SIG-M5 treated with dmso at 0.1 percent for 504 hours (cell line): ENCODE data around the gene CTRL.
A peak's percentile ranks its signal among the peaks of the same experiment; 100 is the strongest.
"Not testable (repeated sequence)": the region's sequence is repeated elsewhere in the genome, so short reads cannot be mapped to it uniquely, and the experiment has no call there.

Source experiments
- DNase-seq: peaks from one replicate; lab custom pipeline; 2025; ENCODE audit not compliant: unreplicated experiment; lab: John Stamatoyannopoulos, UW

The CTRL gene

DNA sequence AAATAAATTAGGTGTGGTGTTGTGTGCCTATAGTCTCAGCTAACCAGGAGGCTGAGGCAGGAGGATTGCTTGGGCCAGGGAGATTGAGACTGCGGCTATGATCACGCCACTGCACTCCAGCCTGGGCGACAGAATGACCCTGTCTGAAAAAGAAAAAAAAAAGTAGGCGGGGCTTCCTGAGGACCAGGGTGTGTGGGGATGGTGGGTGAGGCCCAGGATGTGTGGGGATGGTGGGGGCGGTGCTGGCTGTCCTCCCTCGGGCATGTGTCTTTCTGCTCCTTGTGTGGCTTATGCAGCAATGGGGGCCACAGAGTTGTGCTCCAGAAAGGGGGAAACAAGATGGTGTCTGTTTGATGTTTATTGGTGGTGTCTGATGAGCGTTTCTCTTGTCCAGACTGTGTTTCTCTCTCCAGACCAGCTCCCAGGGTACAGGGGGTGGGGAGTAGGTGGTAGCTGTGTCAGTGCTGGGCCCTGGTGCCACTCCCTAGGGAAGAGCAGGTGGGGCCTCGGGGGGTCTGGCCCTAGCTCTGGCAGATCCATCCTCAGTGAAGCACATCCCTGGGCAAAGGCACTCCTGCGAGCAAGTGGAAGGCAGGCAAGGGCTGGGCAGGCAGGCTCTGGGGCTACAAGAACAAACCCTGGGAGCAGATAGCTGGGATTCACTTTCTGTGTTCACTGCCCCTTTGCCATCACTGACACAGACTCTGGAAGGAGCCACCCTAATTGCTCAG, 10.0 kb upstream of the CTRL start:
- DNase-seq, result no peak

DNA sequence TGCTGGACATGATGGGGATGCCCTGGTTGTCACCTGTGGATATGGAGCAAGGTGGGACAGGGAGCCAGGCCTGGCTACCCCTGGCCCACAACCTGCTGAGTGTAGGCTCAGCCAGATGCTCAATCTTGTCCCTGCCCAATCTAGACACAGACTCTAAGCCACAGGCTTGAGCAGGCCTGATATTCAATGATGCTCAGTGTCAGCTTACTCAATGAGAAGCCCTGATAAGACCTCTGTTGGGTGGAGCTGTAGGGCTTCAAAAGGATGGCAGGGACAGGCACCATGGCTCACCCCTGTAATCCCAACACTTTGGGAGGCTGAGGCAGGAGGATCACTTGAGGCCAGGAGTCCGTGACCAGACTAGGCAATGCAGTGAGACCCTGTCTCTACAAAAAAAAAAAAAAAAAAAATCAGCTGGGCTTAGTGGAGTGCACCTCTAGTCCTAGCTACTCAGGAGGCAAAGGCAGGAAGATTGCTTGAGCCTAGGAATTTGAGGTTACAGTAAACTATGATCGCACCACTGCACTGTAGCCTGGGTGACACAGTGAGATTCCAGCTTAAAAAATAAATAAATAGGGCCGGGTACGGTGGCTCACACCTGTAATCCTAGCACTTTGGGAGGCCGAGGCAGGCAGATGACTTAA, 8.9 kb upstream of the CTRL start:
- no peak for DNase-seq

DNA sequence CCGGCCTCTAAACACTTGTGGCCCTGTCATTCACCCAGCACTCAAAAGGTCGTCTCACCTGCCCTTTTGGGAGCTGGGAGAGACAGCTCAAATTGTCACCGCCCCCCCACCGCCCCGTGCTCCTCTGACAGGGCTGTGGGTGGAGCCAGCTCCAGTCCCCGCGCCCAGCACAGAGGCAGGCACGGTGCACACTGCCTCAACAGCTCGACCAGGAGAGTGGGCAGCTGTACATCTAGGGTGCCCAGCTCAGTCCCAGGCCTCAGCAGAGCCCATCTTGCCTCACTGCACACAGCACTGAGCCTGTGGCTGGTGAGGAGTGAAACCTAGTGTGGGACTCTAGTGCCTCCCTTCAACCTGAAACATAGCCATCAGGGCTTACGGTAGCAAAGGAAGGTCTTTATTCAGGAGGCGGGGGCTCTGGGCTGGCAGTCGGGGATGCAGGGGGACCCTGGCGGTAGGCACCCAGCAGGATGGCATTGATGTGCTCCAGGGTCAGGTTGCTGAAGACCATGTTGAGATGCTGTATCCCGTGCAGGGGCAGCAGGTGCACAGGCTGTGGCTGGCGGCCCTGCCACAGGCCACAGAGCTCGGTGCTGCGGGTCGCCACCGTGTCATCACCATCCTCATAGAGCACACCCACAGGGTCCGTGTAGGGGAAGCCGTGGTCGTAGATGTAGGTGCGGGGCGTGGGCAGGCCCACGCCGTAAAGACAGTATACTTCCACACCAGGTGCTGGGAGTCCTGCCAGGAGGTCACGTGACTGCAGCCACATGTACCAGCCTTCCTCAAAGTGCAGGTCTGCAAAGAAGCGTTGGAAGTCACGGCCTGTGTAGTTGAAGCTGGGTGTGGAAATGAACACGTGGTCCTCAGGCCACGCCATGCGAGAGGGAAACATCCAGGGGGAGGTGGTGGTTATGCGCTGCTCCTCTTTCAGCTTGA, 8.1 kb upstream of the CTRL start:
- DNase-seq, result no peak

DNA sequence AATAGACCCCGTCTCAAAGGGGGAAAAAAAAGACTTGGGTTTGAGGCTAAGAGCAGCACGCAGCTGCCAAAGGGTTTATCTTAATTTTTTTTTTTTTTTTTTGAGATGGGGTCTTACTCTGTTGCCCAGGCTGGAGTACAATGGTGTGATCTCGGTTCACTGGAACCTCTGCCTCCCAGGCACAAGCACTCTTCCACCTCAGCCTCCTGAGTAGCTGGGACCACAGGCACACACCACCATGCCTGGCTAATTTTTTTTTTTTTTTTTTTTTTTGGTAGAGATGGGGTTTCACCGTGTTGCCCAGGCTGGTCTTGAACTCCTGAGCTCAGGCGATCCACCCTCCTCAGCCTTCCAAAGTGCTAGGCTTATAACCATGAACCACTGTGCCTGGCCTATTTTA, 6.1 kb upstream of the CTRL start:
- DNase-seq, result not testable (repeated sequence)

DNA sequence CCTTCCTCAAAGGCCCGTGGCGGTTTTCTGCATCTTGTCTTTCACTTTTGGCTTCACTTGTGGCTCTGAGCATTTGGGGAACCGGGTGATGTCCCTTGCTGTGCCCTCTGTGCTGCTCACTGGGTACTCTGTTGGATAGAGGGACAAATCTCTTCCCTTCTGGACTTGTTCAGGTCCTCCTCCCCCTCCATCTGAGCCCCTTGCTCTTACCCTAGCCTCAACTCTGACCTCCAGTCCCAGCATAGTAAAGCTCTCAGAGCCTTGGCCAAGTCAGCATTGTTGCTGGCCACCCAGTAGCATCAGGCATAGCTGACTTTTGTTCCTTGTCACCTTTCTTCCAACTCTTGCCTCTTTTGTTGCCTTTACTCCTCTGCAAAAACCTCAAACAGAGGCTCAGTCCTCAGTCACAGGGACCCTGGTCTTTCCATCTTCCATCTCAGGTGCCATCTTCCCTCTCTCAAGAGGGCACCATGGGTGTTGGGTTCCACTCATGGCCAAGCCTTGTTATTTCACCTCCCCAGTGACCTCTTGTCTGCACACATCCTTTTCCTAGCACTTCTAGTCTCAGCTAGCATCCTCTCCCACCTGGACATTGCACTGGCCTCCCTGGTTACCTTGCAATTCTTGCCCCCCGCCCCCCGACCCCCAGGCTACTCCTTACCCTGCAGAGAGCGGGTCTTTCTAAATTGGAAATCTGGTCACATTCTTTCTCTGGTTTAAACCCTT, 5.4 kb upstream of the CTRL start:
- peak; percentile 95 for DNase-seq

DNA sequence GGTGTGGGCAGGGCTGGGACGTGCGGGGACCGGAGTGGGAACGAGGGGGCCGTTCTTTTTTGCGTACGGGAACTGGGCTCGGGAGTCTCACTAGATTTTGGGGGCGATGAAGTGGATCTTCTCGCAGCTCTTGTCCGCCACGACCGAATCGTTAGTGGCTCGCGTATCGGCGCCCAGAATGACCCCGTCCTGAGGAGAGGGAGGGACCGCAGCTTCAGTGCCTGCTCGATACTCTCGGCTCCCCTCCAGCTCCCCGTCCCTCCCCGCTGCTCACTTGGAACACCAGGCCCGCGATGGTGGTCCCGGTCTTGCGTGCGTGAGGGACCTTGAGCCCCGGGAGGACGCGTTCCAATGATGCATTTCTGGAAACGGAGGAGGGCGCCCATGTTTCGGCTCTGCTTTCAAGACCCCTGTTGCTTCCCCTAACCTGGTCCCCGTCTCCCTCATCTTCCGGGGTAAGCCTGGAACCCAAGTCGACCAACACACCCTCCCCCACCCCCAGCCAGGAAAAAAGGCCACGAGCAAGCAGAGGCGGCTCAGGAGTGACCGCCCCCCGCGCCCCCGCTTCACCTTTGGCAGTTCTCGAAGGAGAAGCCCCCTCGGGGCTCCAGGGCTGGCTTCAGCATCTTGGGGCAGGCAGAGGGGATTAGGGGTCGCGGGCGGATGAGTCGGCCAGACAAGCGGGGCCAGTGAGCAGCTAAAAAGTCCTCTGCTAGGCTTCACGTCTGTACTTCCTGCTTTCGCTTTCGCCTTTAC, 4.6 kb upstream of the CTRL start, which contains the start of gene PSMB10:
PSMB10 (minus strand) TSS at position 727 of the 756 bp plus-strand sequence; CDS start at position 626, 101 bp downstream.
- DNase-seq, result peak; percentile 67

DNA sequence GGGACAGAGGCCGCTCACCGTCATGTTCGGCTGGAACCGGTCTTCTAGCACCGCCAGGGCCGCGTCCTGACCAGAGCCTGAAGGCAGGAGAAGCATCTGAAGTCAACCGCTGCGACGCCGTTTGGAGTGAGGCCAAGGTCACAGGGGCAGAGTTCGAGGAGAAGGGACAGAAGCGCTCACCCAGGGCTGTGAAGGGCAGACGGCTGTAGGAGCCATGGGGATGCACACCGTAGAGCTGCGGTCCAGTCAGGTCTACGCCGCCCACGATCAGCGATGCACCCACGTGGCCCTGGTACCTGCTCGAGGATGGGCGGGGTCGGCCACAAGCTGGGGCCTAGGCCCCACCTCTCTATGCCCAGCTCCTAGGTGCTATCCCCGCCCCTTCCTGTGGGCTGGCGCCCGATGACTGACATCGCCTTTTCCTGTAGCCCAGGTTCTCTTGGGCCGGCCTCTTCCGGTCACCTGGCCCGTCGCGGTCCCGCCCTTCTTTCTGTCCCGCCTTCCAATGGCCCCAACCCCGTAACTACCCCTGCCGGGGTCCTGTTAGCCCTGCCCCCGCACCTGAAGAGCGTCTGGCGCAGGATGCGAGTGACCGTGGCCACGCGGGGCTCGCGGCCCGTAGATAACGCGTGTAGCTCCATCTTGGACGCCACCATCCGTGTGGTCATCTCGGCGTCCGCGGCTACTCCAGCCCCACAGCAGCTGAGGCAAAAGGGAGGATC, 3.9 kb upstream of the CTRL start:
- DNase-seq, result peak; percentile 95

DNA sequence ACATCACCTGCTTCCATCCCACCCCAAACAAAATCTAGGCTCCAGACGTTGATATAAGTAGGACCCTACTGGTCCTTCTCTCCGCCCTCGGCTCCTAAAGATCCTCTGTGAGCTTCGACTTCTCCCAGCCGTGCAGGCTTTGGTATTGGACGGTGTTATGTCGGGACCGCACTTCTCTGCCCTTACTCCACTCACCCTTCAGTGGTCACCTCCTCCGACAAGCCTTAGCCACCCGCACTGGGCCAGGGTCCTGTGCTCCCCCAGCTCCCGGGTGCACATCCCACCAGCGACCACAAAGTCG, 3.4 kb upstream of the CTRL start:
- DNase-seq, result no peak

DNA sequence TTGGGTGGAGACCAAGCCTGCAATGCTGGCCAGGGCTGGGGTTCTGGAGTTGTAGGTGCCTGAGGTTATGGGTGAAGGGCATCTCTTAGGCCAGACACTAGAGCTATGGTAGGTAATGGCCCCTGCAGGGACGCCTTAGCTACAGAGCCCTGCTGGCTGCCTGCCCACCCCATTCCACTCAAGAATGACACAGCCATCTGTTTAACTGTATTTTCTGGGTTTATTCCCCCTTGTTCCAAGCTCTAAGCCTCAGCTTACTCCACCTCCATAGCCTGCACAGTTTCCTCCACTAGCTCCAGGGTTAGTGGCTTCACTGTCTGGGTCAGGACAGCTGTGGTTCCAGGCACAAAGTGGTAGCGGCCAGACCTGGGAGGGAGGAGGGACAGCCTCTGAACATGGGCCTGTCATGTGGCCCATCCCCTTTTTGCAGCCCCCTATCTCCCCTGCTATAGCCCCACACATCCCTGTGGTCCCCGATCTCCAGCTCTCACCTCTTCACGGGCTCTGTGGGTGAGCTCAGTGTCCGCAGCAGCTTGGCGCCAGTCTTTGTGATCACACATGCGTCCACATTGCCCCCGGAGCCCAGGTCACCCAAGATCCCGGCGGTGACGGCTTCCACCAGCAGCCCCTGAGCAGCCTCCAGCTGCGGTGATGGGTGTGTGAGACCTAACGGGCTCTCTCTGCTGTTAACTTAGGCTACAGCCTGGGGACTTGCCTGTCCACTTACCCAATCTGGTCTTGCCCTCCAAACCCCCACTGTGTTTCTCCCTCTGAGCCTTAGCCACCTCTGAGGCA, 2.8 kb upstream of the CTRL start:
- no peak for DNase-seq

DNA sequence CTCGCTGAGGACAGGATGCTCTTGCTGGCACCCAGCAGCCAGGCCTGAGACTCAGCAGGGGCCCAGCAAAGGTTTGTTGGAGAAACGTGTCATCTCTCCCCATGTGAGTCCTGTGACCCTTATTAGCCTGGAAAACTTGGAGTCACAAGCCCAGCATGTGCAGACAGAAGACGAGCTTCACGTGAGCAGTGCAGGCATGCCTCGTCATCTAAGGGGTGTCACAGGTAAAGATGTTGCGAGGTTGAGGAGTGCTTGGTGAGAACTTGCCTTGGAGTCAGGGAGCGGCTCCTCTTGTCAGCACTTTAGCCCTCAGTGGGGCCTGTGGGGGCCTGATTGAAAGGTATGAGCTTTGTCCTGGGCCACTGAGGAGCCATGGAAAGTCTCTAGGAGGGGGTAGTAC, 2.1 kb upstream of the CTRL start:
- DNase-seq, result no peak

DNA sequence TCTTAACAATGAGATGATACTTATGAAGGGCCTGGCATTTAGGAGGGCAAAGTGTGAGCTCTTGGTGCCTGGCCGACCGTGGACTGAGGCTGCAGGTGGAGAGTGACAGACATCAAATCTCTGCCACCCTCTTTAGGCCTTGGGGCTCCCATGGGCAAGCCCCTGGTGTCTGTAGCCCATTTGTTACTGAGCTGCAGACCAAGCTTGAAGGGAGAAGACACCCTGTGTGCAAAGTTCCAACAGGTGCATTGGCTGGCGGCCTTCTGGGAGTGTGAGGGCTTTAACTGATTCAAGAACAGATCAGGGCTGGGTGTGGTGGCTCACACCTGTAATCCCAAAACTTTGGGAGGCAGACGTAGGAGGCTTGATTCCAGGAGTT, 789 bp upstream of the CTRL start:
- no peak for DNase-seq

DNA sequence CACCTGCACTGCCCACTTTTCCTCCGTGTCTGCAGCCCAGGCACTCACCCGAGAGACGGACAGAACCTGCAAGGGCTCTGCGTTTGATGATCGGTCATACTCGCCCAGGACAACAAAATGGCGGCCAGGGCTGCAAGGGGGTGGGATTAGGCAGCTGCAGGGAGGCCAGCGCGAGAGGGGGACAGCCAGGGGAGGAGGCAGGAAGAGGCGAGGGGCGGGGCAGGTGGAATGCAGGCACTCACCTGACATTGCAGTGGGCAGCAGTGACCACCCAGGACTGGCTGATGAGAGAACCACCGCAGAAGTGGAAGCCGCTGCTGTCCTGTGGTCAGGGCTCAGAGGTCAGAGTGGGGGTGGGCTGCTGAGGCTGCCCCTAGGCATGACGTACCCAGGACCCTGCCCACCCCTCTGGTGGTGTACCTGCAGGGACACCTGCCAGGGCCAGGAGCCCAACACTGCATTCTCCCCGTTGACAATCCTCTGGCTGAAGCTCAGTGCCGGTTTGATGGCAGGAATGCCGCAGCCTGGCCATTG, 917 bp downstream of the CTRL start:
- DNase-seq, result no peak

DNA sequence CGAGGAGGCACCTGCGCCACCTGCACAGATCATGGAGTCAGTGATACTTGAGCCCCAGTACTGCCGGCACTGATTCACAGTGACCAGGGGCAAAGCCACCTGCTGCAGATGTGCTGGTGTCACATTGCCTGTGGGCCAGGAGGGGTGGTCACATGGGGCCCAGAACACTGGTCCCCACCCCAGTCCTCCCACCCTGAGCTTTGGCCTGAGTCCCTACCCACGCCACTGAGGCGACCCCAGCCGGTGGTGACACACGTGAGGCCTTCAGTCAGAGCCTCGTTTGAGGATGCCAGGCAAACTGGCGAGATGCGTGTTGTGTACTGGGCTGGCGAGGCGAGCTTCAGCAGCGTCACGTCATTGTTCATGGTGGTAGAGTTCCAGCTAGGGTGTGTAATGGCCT, 1.5 kb downstream of the CTRL start:
- DNase-seq, result no peak

DNA sequence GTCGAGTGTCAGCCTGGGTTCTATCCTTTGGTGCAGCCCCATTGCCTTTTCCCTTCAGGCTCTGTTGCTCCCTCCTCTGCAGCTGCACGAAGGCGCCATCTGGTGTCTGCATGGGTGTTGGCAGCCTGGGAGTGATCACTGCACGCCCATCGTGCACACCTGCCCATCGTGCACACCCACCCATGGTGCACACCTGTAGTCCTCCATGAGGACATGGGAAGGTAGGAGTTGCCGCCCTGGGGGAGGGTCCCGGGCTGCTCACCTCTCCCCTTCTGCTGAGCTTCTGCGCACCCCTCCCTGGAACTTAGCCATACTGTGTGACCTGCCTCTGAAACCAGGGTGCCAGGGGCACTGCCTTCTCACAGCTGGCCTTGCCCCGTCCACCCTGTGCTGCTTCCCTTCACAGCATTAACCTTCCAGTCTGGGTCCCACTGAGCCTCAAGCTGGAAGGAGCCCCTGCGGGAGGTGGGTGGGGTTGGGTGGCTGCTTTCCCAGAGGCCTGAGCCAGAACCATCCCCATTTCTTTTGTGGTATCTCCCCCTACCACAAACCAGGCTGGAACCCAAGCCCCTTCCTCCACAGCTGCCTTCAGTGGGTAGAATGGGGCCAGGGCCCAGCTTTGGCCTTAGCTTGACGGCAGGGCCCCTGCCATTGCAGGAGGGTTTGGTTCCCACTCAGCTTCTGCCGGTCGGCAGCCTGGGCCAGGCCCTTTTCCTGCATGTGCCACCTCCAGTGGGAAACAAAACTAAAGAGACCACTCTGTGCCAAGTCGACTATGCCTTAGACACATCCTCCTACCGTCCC, 2.9 kb downstream of the CTRL start:
- peak; percentile 60 for DNase-seq

DNA sequence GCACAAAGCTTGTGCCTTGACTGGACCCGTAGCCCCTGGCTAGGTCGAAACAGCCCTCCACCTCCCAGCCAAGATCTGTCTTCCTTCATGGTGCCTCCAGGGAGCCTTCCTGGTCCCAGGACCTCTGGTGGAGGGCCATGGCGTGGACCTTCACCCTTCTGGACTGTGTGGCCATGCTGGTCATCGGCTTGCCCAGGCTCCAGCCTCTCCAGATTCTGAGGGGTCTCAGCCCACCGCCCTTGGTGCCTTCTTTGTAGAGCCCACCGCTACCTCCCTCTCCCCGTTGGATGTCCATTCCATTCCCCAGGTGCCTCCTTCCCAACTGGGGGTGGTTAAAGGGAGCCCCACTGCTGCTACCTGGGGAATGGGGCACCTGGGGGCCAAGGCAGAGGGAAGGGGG, 3.5 kb downstream of the CTRL start:
- no peak for DNase-seq

DNA sequence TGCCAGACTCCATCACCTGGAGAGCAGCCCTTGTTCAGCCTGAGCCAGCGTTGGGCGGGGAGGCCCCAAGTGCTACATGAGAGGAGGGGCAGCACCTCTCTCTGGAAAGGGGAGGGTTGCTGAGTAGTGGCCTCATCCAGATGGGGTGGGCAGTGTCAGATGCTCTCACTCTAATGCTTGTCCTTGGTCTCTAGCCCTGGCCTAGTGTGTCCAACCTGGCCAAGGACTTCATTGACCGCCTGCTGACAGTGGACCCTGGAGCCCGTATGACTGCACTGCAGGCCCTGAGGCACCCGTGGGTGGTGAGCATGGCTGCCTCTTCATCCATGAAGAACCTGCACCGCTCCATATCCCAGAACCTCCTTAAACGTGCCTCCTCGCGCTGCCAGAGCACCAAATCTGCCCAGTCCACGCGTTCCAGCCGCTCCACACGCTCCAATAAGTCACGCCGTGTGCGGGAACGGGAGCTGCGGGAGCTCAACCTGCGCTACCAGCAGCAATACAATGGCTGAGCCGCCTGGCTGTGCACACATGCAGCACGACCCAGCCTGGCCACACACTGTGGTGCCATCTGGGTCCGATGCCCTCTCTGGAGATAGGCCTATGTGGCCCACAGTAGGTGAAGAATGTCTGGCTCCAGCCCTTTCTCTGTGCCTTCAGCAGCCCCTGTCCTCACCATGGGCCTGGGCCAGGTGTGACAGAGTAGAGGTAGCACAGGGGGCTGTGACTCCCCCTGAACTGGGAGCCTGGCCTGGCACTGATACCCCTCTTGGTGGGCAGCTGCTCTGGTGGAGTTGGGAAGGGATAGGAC, 4.3 kb downstream of the CTRL start:
- no peak for DNase-seq

DNA sequence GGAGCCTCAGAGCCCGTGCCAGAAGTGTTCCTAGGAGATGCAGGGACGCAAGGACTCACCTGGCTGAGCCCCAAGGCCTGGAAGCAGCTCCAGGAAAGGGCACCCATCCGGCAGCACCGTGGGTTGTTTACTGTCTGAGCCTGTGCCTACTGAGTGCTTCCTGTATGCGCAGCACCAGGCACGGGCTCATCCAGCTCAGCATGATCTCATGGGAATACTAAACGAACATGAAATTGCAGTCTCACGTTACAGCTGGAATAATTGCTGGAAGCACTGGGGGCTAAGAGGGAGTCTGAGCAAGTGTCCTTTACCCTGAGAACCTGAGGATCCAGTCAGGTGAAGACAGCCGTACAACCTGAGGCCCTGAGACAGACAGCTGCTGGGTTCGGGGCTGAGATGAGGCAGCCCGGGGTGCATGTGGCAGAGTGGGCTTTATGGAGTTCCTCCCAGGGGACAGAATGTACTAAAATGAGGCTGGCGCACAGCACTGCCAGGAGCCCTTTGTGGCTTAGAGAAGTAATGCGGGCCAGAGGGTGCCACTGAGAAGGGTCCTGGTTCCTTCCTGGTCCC, 5.4 kb downstream of the CTRL start:
- no peak for DNase-seq
